ENCODE measurements around the gene PLB1. TPM values are rescaled to one million over a fixed set of nuclear protein-coding genes. Genes with fewer than 3 reads are reported as not detected.

PLB1 gene
- polyA plus RNA-seq, 1 experiment = 0.38 TPM

DNA sequence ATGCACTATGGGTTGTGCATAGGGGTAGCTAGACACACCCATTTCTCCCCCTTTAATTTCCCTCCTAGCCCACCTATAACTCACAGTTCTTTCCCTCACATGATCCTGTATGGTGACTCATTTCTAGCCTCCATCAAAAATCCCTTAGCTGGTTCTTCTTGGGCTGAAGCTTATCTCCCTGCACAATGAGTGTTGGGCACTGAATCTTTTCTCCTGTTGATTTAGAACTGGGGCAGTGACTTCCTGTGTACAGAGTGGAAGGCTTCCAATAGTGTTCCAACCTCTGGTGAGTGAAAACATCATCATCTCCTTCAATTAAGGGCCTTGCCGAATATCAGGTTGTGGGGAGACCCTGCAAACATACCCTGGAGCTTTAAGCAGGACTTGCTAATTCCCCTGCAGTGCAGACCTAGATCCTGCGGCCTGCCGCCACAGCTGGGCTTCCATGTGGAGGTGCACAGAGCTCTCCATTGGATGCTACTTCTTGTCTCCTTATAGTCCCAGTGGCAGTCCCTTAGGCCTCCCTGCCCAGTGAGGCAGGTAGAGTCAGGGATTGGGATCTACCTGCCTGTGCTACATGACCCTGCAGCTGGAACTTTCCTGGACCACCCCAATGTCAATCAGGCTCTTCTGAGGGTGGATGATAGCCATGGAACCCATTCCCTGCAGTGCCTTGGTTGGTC is 121.8 kb downstream of the PLB1 start:
- Histone ChIP-seq H3K4me3 (ENCODE audit: low read depth, low read length) (no peak overlapping the region), H3K27me3 (ENCODE audit: control insufficient read depth, insufficient read depth, low read length) (peaks cover 3% of the 10 kb centered on the region; the same call in 1 of the 2 replicates), H3K36me3 (ENCODE audit: control insufficient read depth, insufficient read depth, low read length) (no peaks in the 10 kb centered on the region)
- TF ChIP-seq CTCF (IDR thresholded peaks at IDR 0.05; ENCODE audit: insufficient read depth, low read depth, low read length) = no peak
- ChIA-PET CTCF (interaction anchor here (1.3 to 1.4 kb wide), 2 partner anchors 23 to 137 kb away, joined by 6 to 7 read pairs; no protein-coding TSS in a partner anchor), POLR2A (interaction anchor here (0.5 kb wide), 1 partner anchor 51 kb away, joined by 11 read pairs; no protein-coding TSS in a partner anchor)
- DNase-seq (ENCODE audit: low read depth) = no peak

- no peak for TF ChIP-seq CTCF (IDR thresholded peaks at IDR 0.05; ENCODE audit: insufficient read depth, low read depth, low read length)
- peaks cover 3% of the 10 kb centered on the region; the same call in 1 of the 2 replicates for H3K27me3 ChIP-seq (ENCODE audit: control insufficient read depth, insufficient read depth, low read length)
- ChIA-PET CTCF (no interaction called here), POLR2A (interaction anchor here (0.5 kb wide), 1 partner anchor 52 kb away, joined by 11 read pairs; no protein-coding TSS in a partner anchor)
- H3K36me3 ChIP-seq (ENCODE audit: control insufficient read depth, insufficient read depth, low read length) = no peaks in the 10 kb centered on the region
- no peak for DNase-seq (ENCODE audit: low read depth)
- H3K4me3 ChIP-seq (ENCODE audit: low read depth, low read length) = no peak overlapping the region
These were observed 122.6 kb downstream of the PLB1 start for GRCh38 chr2:28618221-28619141.

DNA sequence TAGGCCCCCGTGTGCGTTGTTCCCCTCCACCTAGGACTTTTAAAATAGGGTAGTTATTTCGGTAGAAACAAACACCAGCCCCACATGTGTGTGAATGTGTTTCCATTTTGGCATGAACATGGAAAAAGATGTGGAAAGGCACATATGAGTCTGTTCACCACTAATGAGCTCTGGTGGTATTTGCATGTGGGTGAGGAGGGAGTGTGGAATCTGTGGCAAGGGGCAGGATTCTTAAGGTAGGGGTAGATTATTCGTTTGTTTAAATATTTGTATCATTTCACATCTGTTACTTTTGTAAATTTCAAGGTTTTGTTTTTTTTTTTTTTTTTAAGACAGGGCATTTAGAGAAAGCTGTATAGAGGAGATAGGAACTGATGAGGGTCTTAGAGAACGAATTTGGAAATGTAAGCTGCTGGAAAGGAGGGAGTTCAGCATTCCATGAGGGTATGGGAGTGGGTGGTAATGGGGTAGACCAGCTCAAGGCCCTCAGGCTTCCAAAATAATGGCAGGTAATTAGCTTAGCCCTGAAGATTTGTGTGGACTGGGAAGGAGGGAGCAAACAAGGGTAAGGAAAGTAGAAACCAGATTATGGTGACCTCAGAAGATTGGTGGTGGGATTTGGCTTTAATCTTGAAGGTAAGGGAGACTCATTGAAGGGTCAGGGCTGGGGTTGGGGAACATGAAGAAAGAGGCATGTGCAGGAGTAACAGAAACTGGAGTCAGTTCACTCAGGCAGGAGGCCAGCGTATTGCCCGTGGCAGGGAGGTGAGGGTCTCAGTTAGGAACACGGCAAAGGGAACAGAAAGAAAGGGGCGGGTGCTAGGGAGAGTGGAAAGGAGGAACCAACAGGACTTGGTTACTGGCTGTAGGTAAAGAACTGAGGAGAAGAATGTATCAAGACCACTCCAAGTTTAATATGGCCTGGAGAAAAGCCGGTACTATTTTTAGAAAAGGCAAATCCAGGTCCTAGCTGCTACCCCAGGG is 123.6 kb downstream of the PLB1 start:
- Histone ChIP-seq H3K27me3 (ENCODE audit: control insufficient read depth, insufficient read depth, low read length) (peaks cover 3% of the 10 kb centered on the region; the same call in 1 of the 2 replicates), H3K4me3 (ENCODE audit: low read depth, low read length) (no peak overlapping the region), H3K36me3 (ENCODE audit: control insufficient read depth, insufficient read depth, low read length) (no peaks in the 10 kb centered on the region)
- POLR2A ChIA-PET = interaction anchor here (0.6 to 0.7 kb wide), 2 partner anchors 21 to 134 kb away, joined by 9 to 14 read pairs; no protein-coding TSS in a partner anchor
- no peak for DNase-seq (ENCODE audit: low read depth)
- CTCF ChIA-PET = interaction anchor here (1.3 to 3.6 kb wide), 2 partner anchors 8 to 24 kb away, joined by 3 to 25 read pairs; no protein-coding TSS in a partner anchor
- TF ChIP-seq CTCF (IDR thresholded peaks at IDR 0.05; ENCODE audit: insufficient read depth, low read depth, low read length) = no peak

DNA sequence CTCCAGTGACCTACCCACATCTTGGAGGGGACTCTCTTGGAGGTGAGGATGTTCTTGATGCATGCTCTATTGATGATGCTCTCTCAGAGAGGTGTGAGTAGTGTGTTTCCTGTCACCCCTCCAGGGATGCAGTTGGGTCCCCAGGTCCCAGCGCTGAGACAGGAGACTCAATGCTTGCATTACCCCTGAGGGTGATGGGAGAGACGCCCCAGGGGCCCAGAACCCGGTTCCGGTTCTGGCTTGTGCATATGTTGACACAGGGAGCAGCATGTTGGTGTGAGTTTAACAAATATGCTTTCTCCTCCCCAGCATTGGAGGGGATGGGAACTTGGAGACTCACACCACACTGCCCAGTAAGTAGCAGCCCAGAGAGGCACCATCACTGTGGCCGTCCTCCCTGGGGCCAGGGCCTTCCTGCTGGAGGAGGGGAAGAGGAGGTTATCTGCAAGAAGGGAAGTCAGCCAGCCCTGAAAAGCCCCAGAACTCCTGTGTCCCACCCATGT is 124.5 kb downstream of the PLB1 start:
- CTCF ChIA-PET = interaction anchor here (1.3 to 3.6 kb wide), 3 partner anchors 9 to 25 kb away, joined by 3 to 25 read pairs (median 4); no protein-coding TSS in a partner anchor

More for the DNA sequence above, 124.5 kb downstream of the PLB1 start:
- no peak overlapping the region for H3K4me3 ChIP-seq (ENCODE audit: low read depth, low read length)
- no peak for DNase-seq (ENCODE audit: low read depth)
- POLR2A ChIA-PET = no interaction called here
- H3K36me3 ChIP-seq (ENCODE audit: control insufficient read depth, insufficient read depth, low read length) = no peaks in the 10 kb centered on the region
- TF ChIP-seq CTCF (IDR thresholded peaks at IDR 0.05; ENCODE audit: insufficient read depth, low read depth, low read length) = no peak
- H3K27me3 ChIP-seq (ENCODE audit: control insufficient read depth, insufficient read depth, low read length) = peaks cover 3% of the 10 kb centered on the region; the same call in 1 of the 2 replicates
